Mammary microvascular endothelial cell (primary cell): Measurements from ENCODE around the gene ACADVL. TPM values are rescaled to one million over a fixed set of nuclear protein-coding genes. Genes with fewer than 3 reads are reported as not detected.

Experiments
- total RNA-seq: library from RNA; depleted of rRNA; stranded (reverse); fragments of >200 nt; gene quantifications from 2 replicates; pipeline ENCODE4 v1.2.3, GENCODE V29; 2015

ACADVL gene
- total RNA-seq = 187 and 204 TPM in 2 replicates

GRCh38 chr17:7219812-7220592 is at the start of gene ACADVL, which contains the start of gene DLG4:
Gene ACADVL, plus strand, starts transcription at chr17:7219938. Its CDS starts 47 bp downstream, at chr17:7219985.
Gene DLG4, minus strand, starts transcription at chr17:7219836.

GRCh38 chr17:7179317-7180254 is 40.2 kb upstream of the ACADVL start, which contains the start of gene ASGR1:
Gene ASGR1, minus strand, starts transcription at chr17:7179370. Its CDS starts 807 bp downstream, at chr17:7178563.

GRCh38 chr17:7234083-7234951 is 14.6 kb downstream of the ACADVL start, which contains the start of gene DVL2:
Gene DVL2, minus strand, starts transcription at chr17:7234517. Its CDS starts 255 bp downstream, at chr17:7234262.

GRCh38 chr17:7239091-7240027 is 19.6 kb downstream of the ACADVL start, which contains the start of gene PHF23:
Gene PHF23, minus strand, starts transcription at chr17:7239457. Its CDS starts 178 bp downstream, at chr17:7239279.

GRCh38 chr17:7241783-7242716 is 22.3 kb downstream of the ACADVL start, which contains the start of gene GABARAP:
Gene GABARAP, minus strand, starts transcription at chr17:7242449. Its CDS starts 119 bp downstream, at chr17:7242330.

GRCh38 chr17:7251661-7252175 is 32.0 kb downstream of the ACADVL start, which contains the start of gene CTDNEP1:
Gene CTDNEP1, minus strand, starts transcription at chr17:7251734. Its CDS starts 438 bp downstream, at chr17:7251296.

GRCh38 chr17:7252176-7253043 is 32.7 kb downstream of the ACADVL start, which contains the start of gene ELP5:
Gene ELP5, plus strand, starts transcription at chr17:7252215. Its CDS starts 336 bp downstream, at chr17:7252551.

GRCh38 chr17:7262192-7262934 is 42.6 kb downstream of the ACADVL start, which contains the start of gene CLDN7:
Gene CLDN7, minus strand, starts transcription at chr17:7262478. Its CDS starts 435 bp downstream, at chr17:7262043.

Other genes starting within 250 kb of the ACADVL start
- not detected in 2 replicates for gene ALOX12, start 223.9 kb upstream of the ACADVL start, total RNA-seq
- 339 and 414 TPM in 2 replicates for gene RNASEK, start 207.3 kb upstream of the ACADVL start, total RNA-seq
- 32.2 and 37.0 TPM in 2 replicates for gene BCL6B, start 196.9 kb upstream of the ACADVL start, total RNA-seq
- gene SLC16A13, start 183.9 kb upstream of the ACADVL start, total RNA-seq = 5.2 and 5.7 TPM in 2 replicates
- 0.69 and 0.73 TPM in 2 replicates for gene SLC16A11, start 175.8 kb upstream of the ACADVL start, total RNA-seq
- gene CLEC10A, start 139.7 kb upstream of the ACADVL start, total RNA-seq = not detected in 2 replicates
- not detected in 2 replicates for gene ASGR2, start 105.1 kb upstream of the ACADVL start, total RNA-seq
- gene ASGR1, start 40.6 kb upstream of the ACADVL start, total RNA-seq = 2.8 and 4.1 TPM in 2 replicates
- gene DLG4, start 102 bp upstream of the ACADVL start, total RNA-seq = 4.7 and 8.4 TPM in 2 replicates
- gene DVL2, start 14.6 kb downstream of the ACADVL start, total RNA-seq = 36.6 and 41.9 TPM in 2 replicates
- gene PHF23, start 19.5 kb downstream of the ACADVL start, total RNA-seq = 26.9 and 41.7 TPM in 2 replicates
- 280 and 300 TPM in 2 replicates for gene GABARAP, start 22.5 kb downstream of the ACADVL start, total RNA-seq
- 49.4 and 51.8 TPM in 2 replicates for gene CTDNEP1, start 31.8 kb downstream of the ACADVL start, total RNA-seq
- 32.8 and 37.0 TPM in 2 replicates for gene ELP5, start 32.3 kb downstream of the ACADVL start, total RNA-seq
- 8.7 and 12.3 TPM in 2 replicates for gene CLDN7, start 42.5 kb downstream of the ACADVL start, total RNA-seq
- gene SLC2A4, start 61.8 kb downstream of the ACADVL start, total RNA-seq = 0.10 and 0.13 TPM in 2 replicates
- not detected in 2 replicates for gene YBX2, start 74.7 kb downstream of the ACADVL start, total RNA-seq
- 572 and 718 TPM in 2 replicates for gene EIF5A, start 87.7 kb downstream of the ACADVL start, total RNA-seq
- gene GPS2, start 95.4 kb downstream of the ACADVL start, total RNA-seq = 63.7 and 93.7 TPM in 2 replicates
- gene NEURL4, start 109.4 kb downstream of the ACADVL start, total RNA-seq = 9.8 and 11.4 TPM in 2 replicates
- gene ACAP1, start 116.6 kb downstream of the ACADVL start, total RNA-seq = 0.07 TPM in 1 of 2 replicates, not detected in the other
- gene KCTD11, start 132.2 kb downstream of the ACADVL start, total RNA-seq = 4.2 and 5.5 TPM in 2 replicates
- not detected in 2 replicates for gene TMEM95, start 135.2 kb downstream of the ACADVL start, total RNA-seq
- 0.15 and 2.5 TPM in 2 replicates for gene TNK1, start 161.2 kb downstream of the ACADVL start, total RNA-seq
- 66.6 and 72.2 TPM in 2 replicates for gene PLSCR3, start 174.6 kb downstream of the ACADVL start, total RNA-seq
- 41.1 and 116 TPM in 2 replicates for gene TMEM256, start 184.2 kb downstream of the ACADVL start, total RNA-seq
- 2.9 and 3.1 TPM in 2 replicates for gene NLGN2, start 187.9 kb downstream of the ACADVL start, total RNA-seq
- not detected in 2 replicates for gene SPEM1, start 200.4 kb downstream of the ACADVL start, total RNA-seq
- gene SPEM2, start 205.7 kb downstream of the ACADVL start, total RNA-seq = not detected in 2 replicates
- gene SPEM3, start 208.9 kb downstream of the ACADVL start, total RNA-seq = not detected in 2 replicates
- 8.0 and 9.7 TPM in 2 replicates for gene TMEM102, start 215.5 kb downstream of the ACADVL start, total RNA-seq
- gene FGF11, start 219.6 kb downstream of the ACADVL start, total RNA-seq = 0.20 TPM in 1 of 2 replicates, not detected in the other
- 3.5 and 10.1 TPM in 2 replicates for gene CHRNB1, start 225.1 kb downstream of the ACADVL start, total RNA-seq